CD4-positive, CD25-positive, alpha-beta regulatory T cell (primary cell): ENCODE results near the gene UBASH3B. TPM values are rescaled to one million over a fixed set of nuclear protein-coding genes. Genes with fewer than 3 reads are reported as not detected.

ENCODE experiments used
- ATAC-seq, 2 donors: fragments of 150-1000 bp; cut with Tn5 transposase; one replicate each; pipeline ENCODE4 v1.10.0; 2021; ENCODE audit warnings: low read depth in 2 of 2, moderate number of reproducible peaks in 2 of 2, moderate library complexity in 1 of 2
- DNase-seq, 3 donors: peaks; one replicate each; pipeline versions ENCODE4 v3.0.0 to v3.0.0-alpha.2; 2012 to 2022; ENCODE audit warnings: mixed read lengths in 1 of 3
- H3K27ac ChIP-seq: one replicate; pipeline ENCODE4 v1.7.0; 2013; ENCODE audit warnings: mild to moderate bottlenecking, low read length; ENCODE audit not compliant: insufficient read depth, poor library complexity, severe bottlenecking
- H3K27me3 ChIP-seq: one replicate; pipeline ENCODE4 v1.7.0; 2013; ENCODE audit warnings: low read length; ENCODE audit not compliant: control insufficient read depth, insufficient read depth
- H3K36me3 ChIP-seq: one replicate; pipeline ENCODE4 v1.7.0; 2013; ENCODE audit warnings: mild to moderate bottlenecking, low read length, moderate library complexity; ENCODE audit not compliant: control insufficient read depth, insufficient read depth
- H3K4me1 ChIP-seq: 2 replicates; pipeline ENCODE4 v1.7.0; 2013; ENCODE audit warnings: mild to moderate bottlenecking, low read length; ENCODE audit not compliant: insufficient read depth, control insufficient read depth, poor library complexity, severe bottlenecking
- H3K4me3 ChIP-seq: one replicate; pipeline ENCODE4 v1.7.0; 2013; ENCODE audit warnings: low read depth, mild to moderate bottlenecking, low read length, moderate library complexity
- H3K9me3 ChIP-seq, 2 experiments: 1 replicate in 1 of 2; 2 replicates in 1 of 2; pipeline ENCODE4 v1.7.0; 2013; ENCODE audit warnings: low read length in 2 of 2, mild to moderate bottlenecking in 1 of 2, moderate library complexity in 1 of 2; ENCODE audit not compliant: control insufficient read depth in 2 of 2
- H3K27ac Mint-ChIP-seq, 3 donors: one replicate each; pipeline ENCODE4 v1.8.0; 2020 to 2022; ENCODE audit warnings: mild to moderate bottlenecking in 3 of 3, mixed read lengths in 3 of 3, moderate library complexity in 2 of 3
- H3K27me3 Mint-ChIP-seq: one replicate; pipeline ENCODE4 v1.8.0; 2022; ENCODE audit warnings: mild to moderate bottlenecking, mixed read lengths
- H3K36me3 Mint-ChIP-seq: one replicate; pipeline ENCODE4 v1.8.0; 2020; ENCODE audit warnings: mixed read lengths
- H3K4me1 Mint-ChIP-seq, 4 donors: one replicate each; pipeline ENCODE4 v1.8.0; 2020 to 2022; ENCODE audit warnings: mixed read lengths in 4 of 4, mild to moderate bottlenecking in 1 of 4
- H3K4me3 Mint-ChIP-seq, 4 donors: one replicate each; pipeline ENCODE4 v1.8.0; 2020 to 2022; ENCODE audit warnings: mild to moderate bottlenecking in 4 of 4, mixed read lengths in 4 of 4, moderate library complexity in 3 of 4
- H3K9me3 Mint-ChIP-seq, 7 donors: one replicate each; pipeline ENCODE4 v1.8.0; 2020 to 2022; ENCODE audit warnings: mixed read lengths in 7 of 7, mild to moderate bottlenecking in 3 of 7, moderate library complexity in 2 of 7
- polyA plus RNA-seq, 4 donors: library from polyadenylated mRNA; unstranded; fragments of 300-500 nt; fragmentation: Illumina TruSeq; gene quantifications; one replicate each; pipeline ENCODE4 v1.2.3, GENCODE V29; 2021
- total RNA-seq: library from RNA; stranded (reverse); gene quantifications from one replicate; pipeline ENCODE4 v1.2.3, GENCODE V29; 2022

UBASH3B gene
- total and polyA plus RNA-seq, 5 donors from 2014 or later: 14.2 to 57.6 (median 19.1) TPM

- H3K27ac ChIP-seq: peak overlapping the region; percentile 78
- peak overlapping the region; percentile 28 to 84 (median 76) for H3K4me3 Mint-ChIP-seq
Observed at GRCh38 chr11:122691549-122692150, 36.1 kb downstream of the UBASH3B start.

GRCh38 chr11:122692444-122692843 is 36.9 kb downstream of the UBASH3B start:
- Mint-ChIP-seq H3K4me1 (peaks cover 49 to 85% (median 62%) of the 10 kb centered on the region in 4 donors), H3K27me3 (no peaks in the 10 kb centered on the region), H3K27ac (peak overlapping the region; percentile 84 to 90 (median 88)), H3K36me3 (peaks cover 17% of the 10 kb centered on the region), H3K4me3 (peak overlapping the region in 3 of 4 donors; percentile 51 to 82 (median 61)), H3K9me3 (peaks cover 0 to 3% (median 0%) of the 10 kb centered on the region in 7 donors)
- Histone ChIP-seq H3K36me3 (no peaks in the 10 kb centered on the region), H3K9me3 (no peaks in the 10 kb centered on the region), H3K4me3 (peak overlapping the region; percentile 26), H3K27me3 (no peaks in the 10 kb centered on the region), H3K27ac (peak overlapping the region; percentile 78), H3K4me1 (peaks cover 75% of the 10 kb centered on the region)
- DNase-seq (no peak), ATAC-seq (no peak)

More at GRCh38 chr11:122691549-122692150, 36.1 kb downstream of the UBASH3B start:
- DNase-seq (no peak), ATAC-seq (no peak)
- Histone ChIP-seq H3K4me3 (peak overlapping the region; percentile 76), H3K4me1 (peaks cover 67% of the 10 kb centered on the region), H3K36me3 (no peaks in the 10 kb centered on the region), H3K9me3 (no peaks in the 10 kb centered on the region), H3K27me3 (no peaks in the 10 kb centered on the region)
- no peaks in the 10 kb centered on the region for H3K27me3 Mint-ChIP-seq
- peaks cover 17% of the 10 kb centered on the region for H3K36me3 Mint-ChIP-seq
- peak overlapping the region; percentile 84 to 90 (median 88) for H3K27ac Mint-ChIP-seq
- H3K4me1 Mint-ChIP-seq: peaks cover 49 to 84% (median 60%) of the 10 kb centered on the region in 4 donors
- peaks cover 0 to 3% (median 0%) of the 10 kb centered on the region in 7 donors for H3K9me3 Mint-ChIP-seq

- no peaks in the 10 kb centered on the region for H3K27me3 ChIP-seq
- H3K9me3 ChIP-seq: no peaks in the 10 kb centered on the region
- H3K4me1 Mint-ChIP-seq: peaks cover 63 to 95% (median 75%) of the 10 kb centered on the region in 4 donors
- H3K36me3 Mint-ChIP-seq: peaks cover 17% of the 10 kb centered on the region
- H3K4me3 ChIP-seq: no peak overlapping the region
- no peak for DNase-seq
- H3K27ac ChIP-seq: peak overlapping the region; percentile 87
- no peaks in the 10 kb centered on the region for H3K27me3 Mint-ChIP-seq
- H3K4me3 Mint-ChIP-seq: peak overlapping the region in 3 of 4 donors; percentile 9 to 65 (median 11)
- peaks cover 0 to 3% (median 0%) of the 10 kb centered on the region in 7 donors for H3K9me3 Mint-ChIP-seq
- no peak for ATAC-seq
- H3K4me1 ChIP-seq: peaks cover 80% of the 10 kb centered on the region
- no peaks in the 10 kb centered on the region for H3K36me3 ChIP-seq
- H3K27ac Mint-ChIP-seq: peak overlapping the region; percentile 57 to 92 (median 91)
Observed at GRCh38 chr11:122695076-122695615, 39.6 kb downstream of the UBASH3B start.

GRCh38 chr11:122696662-122697061 is 41.1 kb downstream of the UBASH3B start:
- H3K27ac Mint-ChIP-seq: peak overlapping the region; percentile 91 to 98 (median 98)
- peak overlapping the region; percentile 65 to 88 (median 78) for H3K4me3 Mint-ChIP-seq
- DNase-seq (peak; percentile 54 to 93 (median 79)), ATAC-seq (peak; percentile 75 to 80)
- H3K27ac ChIP-seq: peak overlapping the region; percentile 87
- H3K4me1 ChIP-seq: peaks cover 78% of the 10 kb centered on the region
- H3K36me3 ChIP-seq: no peaks in the 10 kb centered on the region
- peak overlapping the region; percentile 76 for H3K4me3 ChIP-seq
- no peaks in the 10 kb centered on the region for H3K27me3 ChIP-seq
- H3K36me3 Mint-ChIP-seq: peaks cover 17% of the 10 kb centered on the region
- peaks cover 0 to 3% (median 0%) of the 10 kb centered on the region in 7 donors for H3K9me3 Mint-ChIP-seq
- H3K27me3 Mint-ChIP-seq: no peaks in the 10 kb centered on the region
- H3K4me1 Mint-ChIP-seq: peaks cover 65 to 96% (median 77%) of the 10 kb centered on the region in 4 donors
- no peaks in the 10 kb centered on the region for H3K9me3 ChIP-seq

GRCh38 chr11:122697636-122698167 is 42.2 kb downstream of the UBASH3B start:
- Histone ChIP-seq H3K9me3 (no peaks in the 10 kb centered on the region), H3K4me3 (peak overlapping the region; percentile 76), H3K36me3 (no peaks in the 10 kb centered on the region), H3K27me3 (no peaks in the 10 kb centered on the region), H3K4me1 (peaks cover 69% of the 10 kb centered on the region), H3K27ac (peak overlapping the region; percentile 87)
- peak; percentile 74 to 77 for ATAC-seq
- Mint-ChIP-seq H3K9me3 (peaks cover 0 to 3% (median 0%) of the 10 kb centered on the region in 7 donors), H3K4me3 (peak overlapping the region; percentile 65 to 88 (median 78)), H3K27me3 (no peaks in the 10 kb centered on the region), H3K36me3 (peaks cover 21% of the 10 kb centered on the region), H3K27ac (peak overlapping the region; percentile 91 to 98 (median 98)), H3K4me1 (peaks cover 64 to 92% (median 75%) of the 10 kb centered on the region in 4 donors)
- DNase-seq: peak; percentile 13 to 91 (median 47)

GRCh38 chr11:122698392-122698791 is 42.9 kb downstream of the UBASH3B start:
- no peaks in the 10 kb centered on the region for H3K36me3 ChIP-seq
- DNase-seq (no peak), ATAC-seq (no peak)
- peaks cover 20% of the 10 kb centered on the region for H3K36me3 Mint-ChIP-seq
- H3K9me3 ChIP-seq: no peaks in the 10 kb centered on the region
- peak overlapping the region; percentile 65 to 88 (median 78) for H3K4me3 Mint-ChIP-seq
- H3K27me3 ChIP-seq: no peaks in the 10 kb centered on the region
- H3K4me3 ChIP-seq: peak overlapping the region; percentile 76
- H3K4me1 Mint-ChIP-seq: peaks cover 58 to 91% (median 72%) of the 10 kb centered on the region in 4 donors
- H3K4me1 ChIP-seq: peaks cover 66% of the 10 kb centered on the region
- no peaks in the 10 kb centered on the region for H3K27me3 Mint-ChIP-seq
- peak overlapping the region; percentile 91 to 98 (median 98) for H3K27ac Mint-ChIP-seq
- peaks cover 0 to 3% (median 0%) of the 10 kb centered on the region in 7 donors for H3K9me3 Mint-ChIP-seq
- H3K27ac ChIP-seq: peak overlapping the region; percentile 87

- Histone ChIP-seq H3K27ac (no peak overlapping the region), H3K4me1 (peaks cover 61% of the 10 kb centered on the region), H3K27me3 (no peaks in the 10 kb centered on the region), H3K36me3 (no peaks in the 10 kb centered on the region), H3K4me3 (peak overlapping the region; percentile 28), H3K9me3 (no peaks in the 10 kb centered on the region)
- DNase-seq (no peak), ATAC-seq (no peak)
- Mint-ChIP-seq H3K4me1 (peaks cover 57 to 89% (median 73%) of the 10 kb centered on the region in 4 donors), H3K27me3 (no peaks in the 10 kb centered on the region), H3K36me3 (peaks cover 27% of the 10 kb centered on the region), H3K9me3 (peaks cover 0 to 4% (median 0%) of the 10 kb centered on the region in 7 donors), H3K4me3 (peak overlapping the region in 3 of 4 donors; percentile 13 to 82 (median 26)), H3K27ac (peak overlapping the region; percentile 82 to 93 (median 88))
Observed at GRCh38 chr11:122700666-122701065, 45.1 kb downstream of the UBASH3B start.
